Myocyte (in vitro differentiated cells): ENCODE measurements around the gene KANSL3. TPM values are rescaled to one million over a fixed set of nuclear protein-coding genes. Genes with fewer than 3 reads are reported as not detected.
"Not testable (repeated sequence)": the region's sequence is repeated elsewhere in the genome, so short reads cannot be mapped to it uniquely, and the experiment has no call there.

Experiments used
- DNase-seq: peaks from one replicate; pipeline ENCODE4 v3.0.0-alpha.2; 2012; ENCODE audit warnings: low read depth
- total RNA-seq: library from RNA; depleted of rRNA; stranded (reverse); fragments of >200 nt; gene quantifications from 2 replicates; pipeline ENCODE4 v1.2.3, GENCODE V29; 2014

KANSL3 gene
- total RNA-seq, 1 donor from 2014 or later, result 38.6 TPM

GRCh38 chr2:96564026-96564425 is 74.1 kb downstream of the KANSL3 start:
- DNase-seq, result no peak

GRCh38 chr2:96558485-96558884 is 79.6 kb downstream of the KANSL3 start:
- DNase-seq, result no peak

- DNase-seq, result no peak
These were observed 80.1 kb downstream of the KANSL3 start for GRCh38 chr2:96558061-96558460.

- not testable (repeated sequence) for DNase-seq
These were observed 80.7 kb downstream of the KANSL3 start for GRCh38 chr2:96557421-96557820.

GRCh38 chr2:96556441-96557330 is 81.4 kb downstream of the KANSL3 start:
- peak; percentile 33 for DNase-seq

- DNase-seq, result no peak
These were observed 82.9 kb downstream of the KANSL3 start for GRCh38 chr2:96555146-96555610.

- peak; percentile 64 for DNase-seq
These were observed 83.6 kb downstream of the KANSL3 start for GRCh38 chr2:96554293-96555145.

GRCh38 chr2:96553957-96554292 is 84.2 kb downstream of the KANSL3 start:
- DNase-seq, result not testable (repeated sequence)

GRCh38 chr2:96553176-96553956 is 84.7 kb downstream of the KANSL3 start:
- no peak for DNase-seq

- no peak for DNase-seq
These were observed 85.6 kb downstream of the KANSL3 start for GRCh38 chr2:96552315-96553175.

GRCh38 chr2:96551605-96552314 is 86.4 kb downstream of the KANSL3 start:
- DNase-seq, result no peak

- no peak for DNase-seq
These were observed 87.1 kb downstream of the KANSL3 start for GRCh38 chr2:96550787-96551604.

- DNase-seq, result no peak
These were observed 87.9 kb downstream of the KANSL3 start for GRCh38 chr2:96549967-96550786.

GRCh38 chr2:96549466-96549785 is 88.7 kb downstream of the KANSL3 start:
- no peak for DNase-seq

GRCh38 chr2:96548558-96549465 is 89.3 kb downstream of the KANSL3 start:
- no peak for DNase-seq

- no peak for DNase-seq
These were observed 90.4 kb downstream of the KANSL3 start for GRCh38 chr2:96547731-96548171.

- no peak for DNase-seq
These were observed 90.9 kb downstream of the KANSL3 start for GRCh38 chr2:96547203-96547641.
